SK-N-SH treated with all-trans-retinoic acid at 6 μM for 48 hours (cell line): ENCODE results near the gene CALY.

ENCODE experiments used
- ESRRG ChIP-seq: fragments of 250-450 bp; sonication (Bioruptor Pico); IDR thresholded peaks from 2 replicates; pipeline ENCODE4 v1.6.1; 2021; ENCODE audit warnings: mild to moderate bottlenecking
- PPARA ChIP-seq: fragments of 250-450 bp; sonication (Bioruptor Pico); IDR thresholded peaks from 2 replicates; pipeline ENCODE4 v1.5.0; 2020; ENCODE audit warnings: mild to moderate bottlenecking, borderline replicate concordance
- RARB ChIP-seq: fragments of 250-450 bp; sonication (Bioruptor Pico); IDR thresholded peaks from 2 replicates; pipeline ENCODE4 v1.8.0; 2021; ENCODE audit warnings: mild to moderate bottlenecking, moderate library complexity
- TSHZ2 ChIP-seq: fragments of 250-450 bp; sonication (Bioruptor Pico); IDR thresholded peaks from 2 replicates; pipeline ENCODE4 v1.5.0; 2020; ENCODE audit warnings: mild to moderate bottlenecking, moderate library complexity
- ZFP3 ChIP-seq: fragments of 250-450 bp; sonication (Bioruptor Pico); IDR thresholded peaks from 2 replicates; pipeline ENCODE4 v1.5.0; 2020; ENCODE audit warnings: mild to moderate bottlenecking, moderate library complexity
- TF ChIP-seq, protein P1 (sequence below): fragments of 250-450 bp; sonication (Bioruptor Pico); IDR thresholded peaks from 2 replicates; pipeline ENCODE4 v1.8.0; 2021; ENCODE audit warnings: low read depth, mild to moderate bottlenecking, moderate library complexity, borderline replicate concordance

DNA sequence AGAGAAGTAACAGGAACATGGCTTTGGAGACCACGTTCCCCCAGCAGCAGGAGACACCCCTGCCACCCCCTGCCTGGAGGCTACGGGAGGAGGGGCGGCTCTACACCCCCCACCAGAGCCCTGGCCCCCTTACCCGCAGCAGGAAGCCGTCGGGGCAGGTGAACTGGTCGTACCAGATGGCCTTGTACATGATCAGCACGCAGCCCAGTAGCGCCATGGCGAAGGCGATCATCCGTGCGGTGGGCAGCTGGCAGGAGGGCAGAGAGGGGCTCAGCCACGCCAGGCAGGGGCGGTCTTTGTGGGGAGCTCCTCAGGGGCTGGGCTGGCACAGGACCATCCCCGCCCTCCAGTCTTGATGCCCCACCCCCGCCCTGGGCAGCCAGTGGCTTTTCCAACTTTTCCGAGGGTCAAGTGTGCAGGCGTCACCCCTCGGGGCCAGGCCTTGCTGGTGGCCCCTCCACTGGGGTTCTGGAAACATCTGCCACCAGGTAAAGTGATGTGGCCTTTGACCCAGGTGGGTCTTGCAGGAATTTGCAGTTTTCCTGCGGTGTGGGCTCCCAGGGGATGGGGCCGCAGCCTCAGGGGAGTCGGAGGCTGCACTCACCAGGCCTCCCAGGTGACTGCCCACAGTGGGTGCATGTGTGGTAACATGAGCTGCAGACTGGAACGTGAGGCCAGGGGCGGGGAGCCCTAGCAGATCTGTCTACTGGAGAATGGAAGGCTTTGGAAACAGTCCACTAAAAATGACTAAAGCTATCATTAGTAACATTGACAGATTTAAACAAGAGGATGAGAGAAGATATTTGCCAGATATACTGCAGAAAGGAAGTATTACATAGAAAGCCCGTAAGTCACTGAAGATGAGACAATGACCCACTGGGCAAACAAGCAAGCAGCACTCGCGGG is 9.7 kb downstream of the CALY start:
- TF ChIP-seq TSHZ2 (CRISPR knock-in tag), result no peak
- TF ChIP-seq ESRRG (CRISPR knock-in tag), result no peak
- TF ChIP-seq RARB (CRISPR knock-in tag), result no peak
- TF ChIP-seq, protein P1, sequence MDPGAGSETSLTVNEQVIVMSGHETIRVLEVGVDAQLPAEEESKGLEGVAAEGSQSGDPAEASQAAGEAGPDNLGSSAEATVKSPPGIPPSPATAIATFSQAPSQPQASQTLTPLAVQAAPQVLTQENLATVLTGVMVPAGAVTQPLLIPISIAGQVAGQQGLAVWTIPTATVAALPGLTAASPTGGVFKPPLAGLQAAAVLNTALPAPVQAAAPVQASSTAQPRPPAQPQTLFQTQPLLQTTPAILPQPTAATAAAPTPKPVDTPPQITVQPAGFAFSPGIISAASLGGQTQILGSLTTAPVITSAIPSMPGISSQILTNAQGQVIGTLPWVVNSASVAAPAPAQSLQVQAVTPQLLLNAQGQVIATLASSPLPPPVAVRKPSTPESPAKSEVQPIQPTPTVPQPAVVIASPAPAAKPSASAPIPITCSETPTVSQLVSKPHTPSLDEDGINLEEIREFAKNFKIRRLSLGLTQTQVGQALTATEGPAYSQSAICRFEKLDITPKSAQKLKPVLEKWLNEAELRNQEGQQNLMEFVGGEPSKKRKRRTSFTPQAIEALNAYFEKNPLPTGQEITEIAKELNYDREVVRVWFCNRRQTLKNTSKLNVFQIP, result no peak
- no peak for TF ChIP-seq ZFP3 (CRISPR knock-in tag)
- TF ChIP-seq PPARA (CRISPR knock-in tag), result no peak
